Fibroblast of the conjunctiva (primary cell): Measurements from ENCODE around the gene DCPS.
"Not testable (repeated sequence)": the region's sequence is repeated elsewhere in the genome, so short reads cannot be mapped to it uniquely, and the experiment has no call there.

ENCODE experiments used
- DNase-seq: peaks from one replicate; pipeline ENCODE4 v3.0.0-alpha.2; 2010; ENCODE audit warnings: low read depth

Gene DCPS

DNA sequence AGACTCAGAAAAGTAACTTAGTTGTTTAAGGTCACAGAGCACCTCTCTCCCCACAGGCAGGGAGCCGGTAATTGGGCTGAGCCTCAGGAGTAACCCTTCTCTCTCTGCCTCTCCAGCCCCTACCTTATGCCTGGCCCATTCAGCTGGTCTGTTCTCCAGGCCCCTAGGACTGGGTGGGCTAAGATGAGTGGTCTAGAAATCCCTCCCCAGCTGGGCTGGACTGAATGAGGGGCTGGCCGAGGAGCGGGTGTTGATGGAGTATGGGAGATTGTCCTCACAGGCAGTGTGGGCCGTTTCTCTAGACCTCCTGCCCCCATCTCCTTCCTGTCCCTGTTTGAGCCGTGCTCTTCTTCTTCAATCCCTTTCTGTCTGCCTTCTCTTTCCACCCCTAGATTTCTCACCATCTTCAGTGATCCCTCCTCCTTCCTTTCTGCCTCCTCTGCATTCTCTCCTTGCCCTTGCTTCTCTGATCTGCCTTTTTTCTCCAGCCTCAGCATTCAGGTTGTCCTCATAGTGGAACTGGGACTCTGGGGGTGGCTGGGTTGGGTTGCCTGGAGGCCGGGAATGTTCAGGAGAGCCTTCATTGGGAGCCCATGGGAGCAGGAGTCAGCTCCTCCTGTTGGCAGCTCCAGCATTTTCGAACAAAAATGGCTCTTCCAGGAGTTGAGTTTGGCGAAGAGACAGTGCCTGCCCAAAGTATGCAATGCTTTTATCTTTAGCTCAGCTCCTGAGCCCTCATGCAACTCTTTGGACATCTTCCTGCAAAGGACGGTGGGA, 59.2 kb downstream of the DCPS start:
- DNase-seq: no peak

DNA sequence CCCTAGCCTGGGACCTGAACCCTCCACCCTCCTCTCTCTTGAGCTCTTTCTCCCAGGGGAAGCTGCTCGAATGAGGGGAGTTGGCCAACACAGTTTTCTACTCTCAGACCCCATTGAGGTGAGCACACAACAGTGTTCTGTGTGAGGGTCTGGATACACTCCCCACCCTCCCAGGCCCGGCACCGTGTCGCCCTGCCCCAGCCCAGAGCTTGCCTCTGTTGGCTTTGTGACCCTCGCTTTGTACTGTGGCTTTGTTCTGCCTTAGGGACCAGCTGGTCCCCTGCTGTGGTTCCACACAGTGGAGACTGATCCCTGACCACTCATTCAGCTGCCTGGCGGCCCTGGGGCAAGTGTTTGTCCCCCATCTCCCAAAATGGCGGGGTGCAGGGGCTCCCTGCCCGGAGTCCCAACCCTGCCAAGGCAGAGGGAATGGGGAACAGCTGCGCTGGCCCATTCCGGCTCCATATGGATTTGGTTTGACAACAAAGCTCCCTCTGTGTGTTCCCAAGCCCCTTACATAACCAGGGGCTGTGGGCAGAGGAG, 59.9 kb downstream of the DCPS start:
- no peak for DNase-seq

DNA sequence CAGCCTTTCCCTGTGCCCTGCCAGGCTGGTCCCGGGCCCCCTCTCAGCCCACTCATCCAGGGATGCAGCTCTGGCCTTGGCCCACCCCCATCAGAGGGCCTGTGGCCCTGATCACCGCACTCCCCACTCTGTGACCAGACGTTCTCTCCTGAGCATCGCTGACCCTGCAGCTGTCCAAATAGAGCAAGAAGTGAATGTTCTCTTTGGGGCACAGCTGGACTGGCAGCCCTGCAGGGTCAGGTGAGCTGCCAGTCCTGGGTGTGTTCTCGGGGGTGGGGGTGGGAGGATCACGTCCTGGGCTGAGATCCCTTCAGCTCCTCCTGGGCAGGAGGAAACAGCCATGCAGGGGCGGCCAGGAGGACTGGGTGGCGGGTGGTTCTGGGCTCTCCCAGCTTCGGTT, 60.9 kb downstream of the DCPS start:
- DNase-seq: not testable (repeated sequence)

DNA sequence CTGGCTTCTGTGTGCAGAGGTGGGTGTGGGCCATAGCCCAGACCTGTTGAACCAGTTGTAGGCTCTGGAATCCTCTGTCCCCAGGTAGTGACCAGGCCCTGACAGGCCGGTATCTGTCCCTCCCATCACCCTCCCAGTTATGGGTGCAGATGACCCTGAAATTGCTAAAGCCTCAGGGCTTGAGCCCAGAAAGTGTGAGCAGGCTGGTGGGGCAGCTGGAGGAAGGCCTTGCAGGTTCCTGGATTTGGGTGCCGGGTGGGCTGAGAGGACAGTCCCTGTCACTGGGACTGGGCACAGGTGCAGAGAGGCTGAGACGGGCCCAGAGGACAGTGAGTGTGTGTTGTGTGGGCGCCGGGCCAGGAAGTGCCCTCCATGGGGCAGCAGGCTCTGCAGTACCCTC, 61.6 kb downstream of the DCPS start:
- not testable (repeated sequence) for DNase-seq

DNA sequence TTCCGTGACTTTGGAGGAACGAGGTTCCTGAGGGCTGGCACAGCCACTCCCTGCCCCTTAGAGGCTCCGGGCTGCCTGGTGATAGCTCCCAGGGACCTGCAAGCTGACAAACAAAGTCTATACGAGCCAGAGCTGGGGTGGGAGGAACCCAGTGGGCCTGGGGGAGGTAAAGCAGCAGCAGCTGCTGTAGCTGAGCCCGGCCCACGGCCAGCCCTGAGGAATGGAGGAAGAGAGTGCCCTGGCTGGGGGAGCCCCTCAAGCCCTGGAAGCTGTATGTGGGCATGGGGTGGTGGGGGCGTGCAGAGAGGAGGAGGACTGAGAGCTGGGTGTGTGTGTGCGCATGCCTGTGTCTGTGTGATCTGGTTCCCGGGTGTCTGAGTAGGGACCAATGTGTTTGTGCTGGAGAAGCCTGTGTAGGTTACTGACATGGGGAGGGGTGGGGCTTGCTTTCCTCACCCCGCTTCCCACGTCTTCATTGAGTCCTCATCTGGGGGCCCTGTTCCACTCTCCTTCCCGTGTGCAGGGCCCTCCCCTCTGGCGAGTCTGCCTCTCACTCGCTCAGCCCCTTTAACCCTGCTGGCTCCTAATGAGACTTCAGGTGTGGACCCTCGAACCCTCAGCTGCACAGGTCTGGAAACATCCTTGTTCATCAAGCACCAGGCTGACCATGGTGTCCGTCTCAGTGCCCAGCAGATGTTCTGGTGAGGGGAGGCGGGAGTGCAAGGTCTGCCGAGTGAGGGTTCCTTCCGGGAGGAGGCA, 62.4 kb downstream of the DCPS start:
- DNase-seq: no peak

DNA sequence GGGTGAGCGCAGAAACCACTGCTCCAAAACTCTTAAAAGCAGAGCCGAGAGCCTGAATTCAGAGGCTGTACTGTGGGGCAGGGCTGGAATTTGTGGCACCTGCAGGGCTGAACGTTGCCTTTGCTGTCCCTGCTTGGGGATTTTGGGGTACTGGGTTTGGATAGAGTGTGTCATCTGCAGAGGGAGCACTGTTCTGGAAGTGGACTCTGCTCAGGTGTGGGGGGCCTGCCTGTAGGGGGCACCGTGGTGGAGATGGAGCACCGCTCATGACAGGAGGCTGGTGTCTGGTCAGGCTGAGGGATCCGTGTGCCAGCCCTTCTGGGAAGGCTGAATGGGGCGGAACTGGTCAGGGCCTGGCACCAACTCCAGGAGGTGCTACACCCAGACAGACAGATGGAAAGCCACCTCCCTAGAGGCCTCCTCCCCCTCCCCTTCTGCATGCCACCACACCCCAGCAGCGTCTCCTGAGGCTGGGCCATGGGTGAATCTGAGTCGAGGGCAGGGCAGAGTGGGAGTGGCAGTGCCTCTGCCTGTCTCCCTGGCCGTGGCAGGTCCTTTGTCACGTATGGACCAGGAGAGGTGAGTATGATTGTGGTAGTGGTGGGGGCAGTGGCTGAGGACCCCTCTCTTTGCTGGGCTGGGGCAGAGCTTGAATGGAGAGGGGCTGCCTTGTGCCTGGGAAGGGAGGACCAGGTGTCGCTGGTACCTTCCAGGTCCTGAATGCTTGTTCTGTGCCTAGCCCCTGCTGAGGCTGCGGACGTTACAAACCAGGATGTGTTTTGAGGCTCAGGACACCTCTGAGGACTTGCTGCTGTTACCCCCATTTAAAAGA, 63.2 kb downstream of the DCPS start:
- DNase-seq: not testable (repeated sequence)

DNA sequence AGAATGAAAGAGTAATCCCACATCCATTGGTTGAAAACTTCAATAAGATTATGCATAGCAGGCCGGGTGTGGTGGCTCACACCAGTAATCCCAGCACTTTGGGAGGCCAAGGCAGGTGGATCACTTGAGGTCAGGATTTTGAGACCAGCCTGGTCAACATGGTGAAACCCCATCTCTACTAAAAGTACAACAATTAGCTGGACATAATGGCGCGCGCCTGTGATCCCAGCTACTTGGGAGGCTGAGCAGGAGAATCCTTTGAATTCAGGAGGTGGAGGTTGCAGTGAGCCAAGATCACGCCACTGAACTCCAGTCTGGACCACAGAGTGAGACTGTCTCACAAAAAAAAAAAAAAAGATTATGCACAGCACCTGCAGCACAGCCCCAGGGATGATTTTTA, 63.9 kb downstream of the DCPS start:
- not testable (repeated sequence) for DNase-seq

DNA sequence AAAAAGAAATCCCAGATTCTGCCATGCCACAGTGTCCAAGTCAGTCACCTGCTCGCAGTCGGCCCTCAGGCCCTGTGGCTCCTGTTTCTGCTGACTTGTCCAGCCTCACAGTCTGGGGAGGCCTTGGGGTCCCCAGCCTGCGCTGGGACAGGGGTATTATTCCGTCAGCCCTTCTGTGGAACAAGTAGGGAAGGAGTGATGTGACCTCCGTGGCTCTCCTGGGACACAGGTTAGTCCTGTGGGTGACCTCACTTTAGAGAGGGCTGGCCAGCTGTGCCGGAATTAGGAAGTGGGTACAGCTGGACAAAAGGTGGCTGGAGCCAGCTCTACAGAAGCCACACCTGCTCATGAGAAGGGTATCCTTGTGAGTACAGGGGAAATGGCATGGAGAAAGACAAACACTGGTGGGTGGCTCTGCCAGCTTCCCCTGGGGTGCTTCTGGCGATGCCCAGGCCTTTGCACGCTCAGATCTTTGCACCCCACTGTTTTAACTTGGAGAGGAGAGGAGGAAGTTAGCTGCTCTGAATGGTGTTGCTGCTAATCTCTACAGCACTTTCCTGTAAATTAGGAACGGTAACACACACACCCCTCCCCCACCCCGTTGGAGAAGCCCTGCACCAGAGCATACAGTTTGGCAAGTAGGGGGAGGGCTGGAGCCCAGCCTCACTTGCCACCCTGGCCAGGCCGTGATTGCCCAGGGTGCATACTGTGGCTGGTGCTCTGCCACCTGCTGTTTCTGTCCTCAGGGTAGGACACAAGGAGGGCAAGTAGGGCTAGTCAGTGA, 64.7 kb downstream of the DCPS start:
- not testable (repeated sequence) for DNase-seq

DNA sequence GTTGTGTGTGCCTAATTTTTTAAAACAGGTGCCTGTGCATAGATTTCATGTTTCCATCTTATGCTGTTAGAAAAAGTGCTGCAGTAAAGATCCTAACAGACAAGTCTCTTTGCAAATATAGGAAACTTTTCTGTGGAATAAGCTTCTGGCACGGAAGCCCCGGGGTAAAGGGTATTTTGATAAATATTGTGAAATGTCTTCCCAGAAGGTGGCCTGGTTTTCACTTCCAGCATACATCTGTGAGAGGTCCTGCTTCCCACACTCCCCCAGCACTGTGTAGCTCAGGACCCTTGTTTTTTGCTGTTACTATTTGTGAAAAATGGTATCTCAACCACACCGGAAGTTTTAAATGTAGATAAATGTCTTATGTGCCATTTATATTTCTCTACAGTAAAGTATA, 66.2 kb downstream of the DCPS start:
- no peak for DNase-seq

DNA sequence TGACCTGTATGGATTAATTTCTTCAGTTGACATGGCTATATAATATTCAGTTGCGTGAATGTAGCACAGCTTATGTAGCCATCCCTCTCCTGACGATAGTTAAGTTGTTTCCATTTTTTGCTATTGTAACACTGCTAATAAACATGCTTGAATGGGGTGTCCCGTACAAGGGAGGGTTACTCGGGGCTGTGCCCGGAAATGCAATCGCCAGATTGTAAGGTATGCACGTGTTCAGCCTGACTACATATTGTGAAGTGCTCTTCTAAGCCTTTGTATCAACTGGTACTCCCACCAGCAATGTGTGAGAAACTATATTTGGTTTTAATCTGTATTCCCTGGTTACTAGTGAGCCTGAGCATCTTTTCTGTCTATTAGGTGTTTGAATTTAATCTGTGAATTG, 67.7 kb downstream of the DCPS start:
- DNase-seq: no peak

DNA sequence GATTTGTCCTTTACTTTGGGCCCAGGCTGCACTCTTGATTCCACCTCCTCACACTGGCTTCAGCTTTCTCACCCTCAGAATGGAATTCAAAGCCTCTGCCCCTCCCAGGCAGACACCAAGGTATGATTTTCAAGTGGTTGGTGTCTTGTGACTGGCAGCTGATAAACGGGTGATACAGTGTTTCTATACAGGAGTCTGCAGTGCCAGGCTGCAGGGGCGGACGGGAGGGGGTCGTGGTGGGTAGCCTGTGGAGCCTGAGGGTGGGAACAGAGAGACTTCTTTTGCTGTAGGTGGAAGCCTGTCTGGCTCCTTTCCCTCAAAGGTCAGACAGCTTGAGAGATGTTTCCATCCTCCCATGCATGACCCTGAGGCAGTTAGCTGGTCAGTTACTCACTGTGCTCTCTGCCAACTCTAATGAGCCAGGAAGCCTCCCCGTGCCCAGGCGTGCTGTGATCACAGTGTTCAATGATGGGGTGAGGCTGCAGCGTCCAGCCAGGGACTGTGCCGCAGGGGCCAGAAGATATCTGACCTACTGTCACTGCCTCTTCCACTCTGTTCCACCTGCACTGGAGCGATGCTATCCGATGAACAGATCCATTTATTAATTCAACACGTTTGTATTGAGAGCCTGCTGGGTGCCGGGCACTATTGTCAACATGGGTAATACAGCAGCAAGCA, 69.7 kb downstream of the DCPS start:
- not testable (repeated sequence) for DNase-seq

DNA sequence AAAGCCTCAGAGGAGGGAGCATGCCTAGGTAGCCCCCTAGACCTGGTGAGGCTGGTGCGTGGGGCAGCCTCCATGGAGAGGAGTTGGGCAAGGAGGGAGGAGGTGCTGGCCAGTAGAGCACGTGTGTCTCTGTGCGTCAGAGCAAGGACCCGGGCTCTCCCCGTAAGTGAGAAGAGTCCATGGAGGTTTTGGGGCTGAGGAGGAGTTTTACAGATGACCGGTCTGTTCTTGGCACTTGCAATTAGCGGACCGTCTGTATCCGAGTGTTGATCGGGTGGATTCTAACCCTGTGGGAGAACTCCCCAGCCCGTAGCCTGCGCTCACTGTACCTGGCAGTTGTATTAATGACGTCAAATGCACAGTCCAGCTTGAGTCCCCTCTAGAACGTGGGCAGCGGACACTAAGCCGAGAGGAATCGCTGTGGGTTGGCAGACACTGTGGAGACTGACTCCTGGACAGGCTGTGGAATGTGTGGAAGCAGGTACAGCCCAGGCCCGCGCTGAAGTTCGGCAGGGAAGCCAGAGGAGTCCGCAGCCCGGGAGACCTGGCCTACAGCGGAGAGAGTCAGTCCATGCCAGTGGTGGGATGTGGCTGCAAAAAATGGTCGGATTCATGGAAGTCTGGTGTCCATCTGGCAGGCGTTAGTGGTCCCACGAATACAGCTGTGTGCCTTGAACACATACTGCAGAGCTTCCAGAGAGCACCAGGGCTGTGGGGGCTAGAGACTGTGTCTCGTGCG, 70.9 kb downstream of the DCPS start:
- not testable (repeated sequence) for DNase-seq

DNA sequence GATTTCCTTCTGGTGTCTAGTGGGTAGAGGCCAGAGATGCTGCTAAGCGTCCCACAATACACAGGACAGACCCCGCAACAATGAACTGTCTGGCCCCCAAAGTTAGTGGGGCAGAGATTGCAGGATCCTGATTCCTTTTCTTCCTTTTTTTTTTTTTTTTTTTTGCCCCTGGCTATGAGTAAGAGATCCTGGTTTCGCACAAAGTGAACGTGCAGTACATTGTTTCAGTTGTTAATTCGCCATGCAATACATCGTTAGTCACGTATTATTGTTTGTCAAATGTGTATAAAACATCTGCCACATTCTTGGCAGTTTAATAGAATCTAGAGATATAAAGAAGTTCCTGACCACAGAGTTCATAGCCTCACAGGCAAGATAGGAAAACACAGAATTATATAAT, 71.9 kb downstream of the DCPS start:
- DNase-seq: no peak

DNA sequence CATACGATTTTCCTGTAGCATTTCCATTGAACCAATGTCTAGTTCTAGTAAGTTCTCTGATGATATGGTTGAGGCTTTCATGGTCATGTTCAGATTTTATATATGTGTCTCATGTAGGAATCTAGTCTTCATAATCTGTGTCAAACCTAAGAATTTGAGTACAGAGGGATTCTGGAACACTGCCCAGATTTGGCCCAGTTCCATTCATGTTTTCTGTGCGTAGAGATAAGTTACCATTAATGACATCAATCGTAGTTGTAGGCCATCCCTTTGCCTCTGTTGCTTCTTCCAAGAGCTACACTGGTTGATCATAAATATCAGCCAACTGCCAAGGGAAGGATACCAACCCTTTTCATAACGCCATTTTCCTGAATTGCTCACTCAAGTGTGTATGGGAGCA, 74.9 kb downstream of the DCPS start:
- DNase-seq: no peak

DNA sequence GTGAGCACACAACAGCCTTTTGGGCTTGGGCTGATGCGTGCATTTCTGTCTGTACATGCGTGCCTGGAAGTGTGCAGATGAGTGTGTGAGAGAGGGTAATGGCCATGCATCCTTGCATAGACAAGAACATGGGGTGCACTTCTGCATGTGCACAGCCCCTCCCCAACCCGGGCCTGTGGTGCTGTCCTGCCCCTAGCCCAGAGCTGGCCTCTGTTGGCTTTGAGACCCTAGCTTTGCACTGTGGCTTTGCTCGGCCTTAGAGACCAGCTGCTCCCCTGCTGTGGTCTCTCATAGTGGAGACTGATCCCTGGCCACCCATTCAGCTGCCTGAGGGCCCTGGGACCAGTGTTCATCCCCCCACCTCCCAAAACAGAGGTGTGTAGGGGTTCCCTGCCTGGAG, 77.0 kb downstream of the DCPS start:
- DNase-seq: no peak

DNA sequence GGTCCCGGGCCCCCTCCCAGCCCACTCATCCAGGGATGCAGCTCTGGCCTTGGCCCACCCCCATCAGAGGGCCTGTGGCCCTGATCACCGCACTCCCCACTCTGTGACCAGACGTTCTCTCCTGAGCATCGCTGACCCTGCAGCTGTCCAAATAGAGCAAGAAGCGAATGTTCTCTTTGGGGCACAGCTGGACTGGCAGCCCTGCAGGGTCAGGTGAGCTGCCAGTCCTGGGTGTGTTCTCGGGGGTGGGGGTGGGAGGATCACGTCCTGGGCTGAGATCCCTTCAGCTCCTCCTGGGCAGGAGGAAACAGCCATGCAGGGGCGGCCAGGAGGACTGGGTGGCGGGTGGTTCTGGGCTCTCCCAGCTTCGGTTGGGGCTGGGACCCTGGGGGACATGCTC, 78.1 kb downstream of the DCPS start:
- not testable (repeated sequence) for DNase-seq

DNA sequence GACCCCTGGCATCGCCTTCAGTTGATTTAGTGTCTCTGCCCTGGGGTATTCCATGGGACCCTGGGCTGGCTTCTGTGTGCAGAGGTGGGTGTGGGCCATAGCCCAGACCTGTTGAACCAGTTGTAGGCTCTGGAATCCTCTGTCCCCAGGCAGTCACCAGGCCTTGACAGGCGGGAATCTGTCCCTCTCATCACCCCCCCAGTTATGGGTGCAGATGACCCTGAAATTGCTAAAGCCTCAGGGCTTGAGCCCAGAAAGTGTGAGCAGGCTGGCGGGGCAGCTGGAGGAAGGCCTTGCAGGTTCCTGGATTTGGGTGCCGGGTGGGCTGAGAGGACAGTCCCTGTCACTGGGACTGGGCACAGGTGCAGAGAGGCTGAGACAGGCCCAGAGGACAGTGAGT, 78.8 kb downstream of the DCPS start:
- not testable (repeated sequence) for DNase-seq

DNA sequence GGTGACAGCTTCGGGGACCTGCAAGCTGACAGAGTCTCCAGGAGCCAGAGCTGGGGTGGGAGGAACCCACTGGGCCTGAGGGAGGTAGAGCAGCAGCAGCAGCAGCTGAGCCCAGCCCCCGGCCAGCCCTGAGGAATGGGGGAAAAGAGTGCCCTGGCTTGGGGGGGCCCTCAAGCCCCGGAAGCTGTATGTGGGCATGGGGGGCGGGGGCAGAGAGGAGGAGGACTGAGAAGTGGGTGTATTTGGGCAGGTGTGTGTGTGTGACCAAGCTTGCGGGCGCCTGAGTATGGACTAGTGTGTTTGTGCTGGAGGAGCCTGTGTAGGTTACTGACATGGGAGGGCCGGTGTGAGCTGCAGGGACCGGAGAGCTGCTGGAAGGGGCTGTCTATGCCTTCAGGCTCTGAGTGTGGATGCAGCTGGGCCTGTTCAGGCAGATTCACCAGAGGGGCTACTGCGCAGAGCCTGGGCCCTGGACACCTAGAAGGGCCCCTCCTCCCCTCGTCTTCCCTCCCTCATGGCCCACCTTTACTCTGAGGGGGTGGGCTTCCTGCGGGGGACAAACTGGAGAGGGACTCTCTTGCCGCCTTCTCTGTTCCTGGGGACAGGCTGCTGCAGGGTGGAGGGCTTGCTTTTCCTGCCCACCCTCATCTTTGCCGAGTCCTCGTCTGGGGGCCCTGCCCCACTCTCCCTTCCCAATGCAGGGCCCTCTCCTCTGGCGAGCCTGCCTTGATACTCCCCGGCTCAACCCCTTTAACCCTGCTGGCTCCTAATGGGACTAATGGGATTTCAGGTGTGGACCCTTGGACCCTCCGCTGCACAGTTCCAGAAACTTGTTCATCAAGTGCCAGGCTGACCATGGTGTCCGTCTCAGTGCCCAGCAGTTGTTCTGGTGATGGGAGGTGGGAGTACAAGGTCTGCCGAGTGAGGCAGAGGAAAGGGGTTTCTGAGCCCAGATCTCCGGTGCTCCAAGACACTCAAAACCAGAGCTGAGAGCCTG, 79.8 kb downstream of the DCPS start:
- DNase-seq: no peak
